ENCODE data around the gene DIP2C.

DNA sequence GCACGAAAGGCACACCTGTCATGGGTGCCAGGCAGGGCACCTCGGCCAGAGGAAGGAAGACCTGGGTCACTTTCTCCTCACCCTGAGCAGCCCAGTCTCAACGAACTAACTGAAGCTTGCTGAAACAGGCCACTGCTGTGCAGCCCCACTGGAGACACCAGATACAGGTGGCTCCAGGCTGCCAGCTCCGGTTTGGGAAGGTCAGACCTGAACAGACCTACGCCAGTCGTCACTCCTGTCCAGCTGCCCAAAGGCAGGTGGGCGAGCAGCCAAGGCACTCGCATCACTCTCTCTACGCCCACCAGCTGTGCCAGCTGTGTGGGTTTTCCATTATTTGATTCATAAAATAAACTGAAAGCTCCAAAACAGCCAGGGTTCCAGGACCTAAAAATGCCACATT, 298.2 kb downstream of the DIP2C start:
- TF ChIP-seq, protein P1, sequence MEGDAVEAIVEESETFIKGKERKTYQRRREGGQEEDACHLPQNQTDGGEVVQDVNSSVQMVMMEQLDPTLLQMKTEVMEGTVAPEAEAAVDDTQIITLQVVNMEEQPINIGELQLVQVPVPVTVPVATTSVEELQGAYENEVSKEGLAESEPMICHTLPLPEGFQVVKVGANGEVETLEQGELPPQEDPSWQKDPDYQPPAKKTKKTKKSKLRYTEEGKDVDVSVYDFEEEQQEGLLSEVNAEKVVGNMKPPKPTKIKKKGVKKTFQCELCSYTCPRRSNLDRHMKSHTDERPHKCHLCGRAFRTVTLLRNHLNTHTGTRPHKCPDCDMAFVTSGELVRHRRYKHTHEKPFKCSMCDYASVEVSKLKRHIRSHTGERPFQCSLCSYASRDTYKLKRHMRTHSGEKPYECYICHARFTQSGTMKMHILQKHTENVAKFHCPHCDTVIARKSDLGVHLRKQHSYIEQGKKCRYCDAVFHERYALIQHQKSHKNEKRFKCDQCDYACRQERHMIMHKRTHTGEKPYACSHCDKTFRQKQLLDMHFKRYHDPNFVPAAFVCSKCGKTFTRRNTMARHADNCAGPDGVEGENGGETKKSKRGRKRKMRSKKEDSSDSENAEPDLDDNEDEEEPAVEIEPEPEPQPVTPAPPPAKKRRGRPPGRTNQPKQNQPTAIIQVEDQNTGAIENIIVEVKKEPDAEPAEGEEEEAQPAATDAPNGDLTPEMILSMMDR (IDR thresholded peaks at IDR 0.05) = no peak
- TF ChIP-seq, protein P2, sequence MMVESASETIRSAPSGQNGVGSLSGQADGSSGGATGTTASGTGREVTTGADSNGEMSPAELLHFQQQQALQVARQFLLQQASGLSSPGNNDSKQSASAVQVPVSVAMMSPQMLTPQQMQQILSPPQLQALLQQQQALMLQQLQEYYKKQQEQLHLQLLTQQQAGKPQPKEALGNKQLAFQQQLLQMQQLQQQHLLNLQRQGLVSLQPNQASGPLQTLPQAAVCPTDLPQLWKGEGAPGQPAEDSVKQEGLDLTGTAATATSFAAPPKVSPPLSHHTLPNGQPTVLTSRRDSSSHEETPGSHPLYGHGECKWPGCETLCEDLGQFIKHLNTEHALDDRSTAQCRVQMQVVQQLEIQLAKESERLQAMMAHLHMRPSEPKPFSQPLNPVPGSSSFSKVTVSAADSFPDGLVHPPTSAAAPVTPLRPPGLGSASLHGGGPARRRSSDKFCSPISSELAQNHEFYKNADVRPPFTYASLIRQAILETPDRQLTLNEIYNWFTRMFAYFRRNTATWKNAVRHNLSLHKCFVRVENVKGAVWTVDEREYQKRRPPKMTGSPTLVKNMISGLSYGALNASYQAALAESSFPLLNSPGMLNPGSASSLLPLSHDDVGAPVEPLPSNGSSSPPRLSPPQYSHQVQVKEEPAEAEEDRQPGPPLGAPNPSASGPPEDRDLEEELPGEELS (CRISPR knock-in tag; IDR thresholded peaks at IDR 0.05) = no peak
- TF ChIP-seq, protein P3, sequence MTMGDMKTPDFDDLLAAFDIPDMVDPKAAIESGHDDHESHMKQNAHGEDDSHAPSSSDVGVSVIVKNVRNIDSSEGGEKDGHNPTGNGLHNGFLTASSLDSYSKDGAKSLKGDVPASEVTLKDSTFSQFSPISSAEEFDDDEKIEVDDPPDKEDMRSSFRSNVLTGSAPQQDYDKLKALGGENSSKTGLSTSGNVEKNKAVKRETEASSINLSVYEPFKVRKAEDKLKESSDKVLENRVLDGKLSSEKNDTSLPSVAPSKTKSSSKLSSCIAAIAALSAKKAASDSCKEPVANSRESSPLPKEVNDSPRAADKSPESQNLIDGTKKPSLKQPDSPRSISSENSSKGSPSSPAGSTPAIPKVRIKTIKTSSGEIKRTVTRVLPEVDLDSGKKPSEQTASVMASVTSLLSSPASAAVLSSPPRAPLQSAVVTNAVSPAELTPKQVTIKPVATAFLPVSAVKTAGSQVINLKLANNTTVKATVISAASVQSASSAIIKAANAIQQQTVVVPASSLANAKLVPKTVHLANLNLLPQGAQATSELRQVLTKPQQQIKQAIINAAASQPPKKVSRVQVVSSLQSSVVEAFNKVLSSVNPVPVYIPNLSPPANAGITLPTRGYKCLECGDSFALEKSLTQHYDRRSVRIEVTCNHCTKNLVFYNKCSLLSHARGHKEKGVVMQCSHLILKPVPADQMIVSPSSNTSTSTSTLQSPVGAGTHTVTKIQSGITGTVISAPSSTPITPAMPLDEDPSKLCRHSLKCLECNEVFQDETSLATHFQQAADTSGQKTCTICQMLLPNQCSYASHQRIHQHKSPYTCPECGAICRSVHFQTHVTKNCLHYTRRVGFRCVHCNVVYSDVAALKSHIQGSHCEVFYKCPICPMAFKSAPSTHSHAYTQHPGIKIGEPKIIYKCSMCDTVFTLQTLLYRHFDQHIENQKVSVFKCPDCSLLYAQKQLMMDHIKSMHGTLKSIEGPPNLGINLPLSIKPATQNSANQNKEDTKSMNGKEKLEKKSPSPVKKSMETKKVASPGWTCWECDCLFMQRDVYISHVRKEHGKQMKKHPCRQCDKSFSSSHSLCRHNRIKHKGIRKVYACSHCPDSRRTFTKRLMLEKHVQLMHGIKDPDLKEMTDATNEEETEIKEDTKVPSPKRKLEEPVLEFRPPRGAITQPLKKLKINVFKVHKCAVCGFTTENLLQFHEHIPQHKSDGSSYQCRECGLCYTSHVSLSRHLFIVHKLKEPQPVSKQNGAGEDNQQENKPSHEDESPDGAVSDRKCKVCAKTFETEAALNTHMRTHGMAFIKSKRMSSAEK (CRISPR knock-in tag; IDR thresholded peaks at IDR 0.05; ENCODE audit: borderline replicate concordance) = no peak
- no peak for TF ChIP-seq ESRRA (CRISPR knock-in tag; IDR thresholded peaks at IDR 0.05; ENCODE audit: borderline replicate concordance)
- no peak for TF ChIP-seq NFYB (CRISPR knock-in tag; conservative IDR thresholded peaks at IDR 0.05; ENCODE audit: low read depth)
- TF ChIP-seq CBFB (CRISPR knock-in tag; IDR thresholded peaks at IDR 0.05; ENCODE audit: low read depth) = no peak
- TF ChIP-seq GABPB1 (CRISPR knock-in tag; IDR thresholded peaks at IDR 0.05) = no peak
- TF ChIP-seq, protein P4, sequence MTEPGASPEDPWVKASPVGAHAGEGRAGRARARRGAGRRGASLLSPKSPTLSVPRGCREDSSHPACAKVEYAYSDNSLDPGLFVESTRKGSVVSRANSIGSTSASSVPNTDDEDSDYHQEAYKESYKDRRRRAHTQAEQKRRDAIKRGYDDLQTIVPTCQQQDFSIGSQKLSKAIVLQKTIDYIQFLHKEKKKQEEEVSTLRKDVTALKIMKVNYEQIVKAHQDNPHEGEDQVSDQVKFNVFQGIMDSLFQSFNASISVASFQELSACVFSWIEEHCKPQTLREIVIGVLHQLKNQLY (CRISPR knock-in tag; IDR thresholded peaks at IDR 0.05) = no peak
- TF ChIP-seq, protein P5, sequence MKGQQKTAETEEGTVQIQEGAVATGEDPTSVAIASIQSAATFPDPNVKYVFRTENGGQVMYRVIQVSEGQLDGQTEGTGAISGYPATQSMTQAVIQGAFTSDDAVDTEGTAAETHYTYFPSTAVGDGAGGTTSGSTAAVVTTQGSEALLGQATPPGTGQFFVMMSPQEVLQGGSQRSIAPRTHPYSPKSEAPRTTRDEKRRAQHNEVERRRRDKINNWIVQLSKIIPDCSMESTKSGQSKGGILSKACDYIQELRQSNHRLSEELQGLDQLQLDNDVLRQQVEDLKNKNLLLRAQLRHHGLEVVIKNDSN (CRISPR knock-in tag; IDR thresholded peaks at IDR 0.05) = no peak
- TF ChIP-seq, protein P6, sequence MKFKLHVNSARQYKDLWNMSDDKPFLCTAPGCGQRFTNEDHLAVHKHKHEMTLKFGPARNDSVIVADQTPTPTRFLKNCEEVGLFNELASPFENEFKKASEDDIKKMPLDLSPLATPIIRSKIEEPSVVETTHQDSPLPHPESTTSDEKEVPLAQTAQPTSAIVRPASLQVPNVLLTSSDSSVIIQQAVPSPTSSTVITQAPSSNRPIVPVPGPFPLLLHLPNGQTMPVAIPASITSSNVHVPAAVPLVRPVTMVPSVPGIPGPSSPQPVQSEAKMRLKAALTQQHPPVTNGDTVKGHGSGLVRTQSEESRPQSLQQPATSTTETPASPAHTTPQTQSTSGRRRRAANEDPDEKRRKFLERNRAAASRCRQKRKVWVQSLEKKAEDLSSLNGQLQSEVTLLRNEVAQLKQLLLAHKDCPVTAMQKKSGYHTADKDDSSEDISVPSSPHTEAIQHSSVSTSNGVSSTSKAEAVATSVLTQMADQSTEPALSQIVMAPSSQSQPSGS (CRISPR knock-in tag; IDR thresholded peaks at IDR 0.05; ENCODE audit: borderline replicate concordance, low read depth) = no peak
- TF ChIP-seq, protein P7, sequence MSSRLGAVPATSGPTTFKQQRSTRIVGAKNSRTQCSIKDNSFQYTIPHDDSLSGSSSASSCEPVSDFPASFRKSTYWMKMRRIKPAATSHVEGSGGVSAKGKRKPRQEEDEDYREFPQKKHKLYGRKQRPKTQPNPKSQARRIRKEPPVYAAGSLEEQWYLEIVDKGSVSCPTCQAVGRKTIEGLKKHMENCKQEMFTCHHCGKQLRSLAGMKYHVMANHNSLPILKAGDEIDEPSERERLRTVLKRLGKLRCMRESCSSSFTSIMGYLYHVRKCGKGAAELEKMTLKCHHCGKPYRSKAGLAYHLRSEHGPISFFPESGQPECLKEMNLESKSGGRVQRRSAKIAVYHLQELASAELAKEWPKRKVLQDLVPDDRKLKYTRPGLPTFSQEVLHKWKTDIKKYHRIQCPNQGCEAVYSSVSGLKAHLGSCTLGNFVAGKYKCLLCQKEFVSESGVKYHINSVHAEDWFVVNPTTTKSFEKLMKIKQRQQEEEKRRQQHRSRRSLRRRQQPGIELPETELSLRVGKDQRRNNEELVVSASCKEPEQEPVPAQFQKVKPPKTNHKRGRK (CRISPR knock-in tag; IDR thresholded peaks at IDR 0.05; ENCODE audit: borderline replicate concordance) = no peak
- TF ChIP-seq, protein P8, sequence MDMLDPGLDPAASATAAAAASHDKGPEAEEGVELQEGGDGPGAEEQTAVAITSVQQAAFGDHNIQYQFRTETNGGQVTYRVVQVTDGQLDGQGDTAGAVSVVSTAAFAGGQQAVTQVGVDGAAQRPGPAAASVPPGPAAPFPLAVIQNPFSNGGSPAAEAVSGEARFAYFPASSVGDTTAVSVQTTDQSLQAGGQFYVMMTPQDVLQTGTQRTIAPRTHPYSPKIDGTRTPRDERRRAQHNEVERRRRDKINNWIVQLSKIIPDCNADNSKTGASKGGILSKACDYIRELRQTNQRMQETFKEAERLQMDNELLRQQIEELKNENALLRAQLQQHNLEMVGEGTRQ (CRISPR knock-in tag; IDR thresholded peaks at IDR 0.05) = no peak
- no peak for TF ChIP-seq FOXK1 (CRISPR knock-in tag; IDR thresholded peaks at IDR 0.05)

Measured in WTC11 (cell line).